IMR-90 (cell line): Measurements from ENCODE around the gene DUSP6. TPM values are rescaled to one million over a fixed set of nuclear protein-coding genes. Genes with fewer than 3 reads are reported as not detected.

Experiments
- ATAC-seq: fragments of 200-7000 bp; cut with Tn5 transposase; 2 replicates; pipeline ENCODE4 v1.9.1; 2020; ENCODE audit warnings: low read depth, mild to moderate bottlenecking, moderate library complexity
- BruUV-seq: library from RNA; stranded (reverse); fragments of 400-500 nt; replicated peaks from 2 replicates; lab custom pipeline; 2021; lab: Mats Ljungman, UMichigan
- CTCF ChIA-PET: fragments of 300-600 bp; formaldehyde crosslinking; extraction: SDS; loops from one replicate; lab custom pipeline; 2021; ENCODE audit warnings: antibody characterized with exemption; lab: Yijun Ruan, JAX
- POLR2A ChIA-PET: fragments of 300-600 bp; sonication (Branson Sonifier 250); formaldehyde crosslinking; loops from one replicate; lab custom pipeline; 2022; ENCODE audit warnings: antibody characterized with exemption; ENCODE audit not compliant: unreplicated experiment; lab: Charles Lee
- DNase-seq: peaks from one replicate; pipeline ENCODE4 v3.0.0; 2013
- H2AFZ ChIP-seq: replicated peaks from 2 replicates; pipeline ENCODE3; 2013; ENCODE audit warnings: low read length, mild to moderate bottlenecking; ENCODE audit not compliant: poor library complexity
- H2AK5ac ChIP-seq: 2 replicates; pipeline ENCODE4 v1.6.1; 2013; ENCODE audit warnings: low read depth, low read length, inconsistent platforms
- H2AK9ac ChIP-seq: replicated peaks from 2 replicates; pipeline ENCODE3; 2013; ENCODE audit warnings: mild to moderate bottlenecking, low read depth, low read length, moderate library complexity; ENCODE audit not compliant: poor library complexity
- H2BK120ac ChIP-seq: 2 replicates; pipeline ENCODE4 v1.6.1; 2013; ENCODE audit warnings: low read depth, low read length, inconsistent platforms
- H2BK15ac ChIP-seq: 3 replicates; pipeline ENCODE4 v1.6.1; 2013; ENCODE audit warnings: low read depth, low read length, inconsistent platforms
- H2BK20ac ChIP-seq: 2 replicates; pipeline ENCODE4 v1.6.1; 2013; ENCODE audit warnings: low read depth, mild to moderate bottlenecking, inconsistent platforms, low read length, moderate library complexity
- H2BK5ac ChIP-seq: 2 replicates; pipeline ENCODE4 v1.6.1; 2013; ENCODE audit warnings: mild to moderate bottlenecking, low read depth, low read length, inconsistent platforms; ENCODE audit not compliant: poor library complexity, severe bottlenecking
- H3K14ac ChIP-seq: replicated peaks from 2 replicates; pipeline ENCODE4 v1.6.1; 2013; ENCODE audit warnings: low read depth, low read length, inconsistent platforms
- H3K18ac ChIP-seq: 2 replicates; pipeline ENCODE4 v1.6.1; 2013; ENCODE audit warnings: low read depth, low read length, control low read depth
- H3K23ac ChIP-seq: 2 replicates; pipeline ENCODE4 v1.6.1; 2013; ENCODE audit warnings: low read depth, low read length, inconsistent platforms
- H3K27ac ChIP-seq: 2 replicates; pipeline ENCODE4 v1.5.1; 2013; ENCODE audit warnings: mild to moderate bottlenecking, control low read depth, low read length; ENCODE audit not compliant: insufficient read depth
- H3K27me3 ChIP-seq: 2 replicates; pipeline ENCODE4 v1.6.1; 2013; ENCODE audit warnings: low read length; ENCODE audit not compliant: control insufficient read depth, insufficient read depth
- H3K36me3 ChIP-seq: 2 replicates; pipeline ENCODE4 v1.6.1; 2013; ENCODE audit warnings: low read length, mixed read lengths; ENCODE audit not compliant: control insufficient read depth, insufficient read depth
- H3K4ac ChIP-seq: 2 replicates; pipeline ENCODE4 v1.6.1; 2013; ENCODE audit warnings: low read depth, low read length, inconsistent platforms
- H3K4me1 ChIP-seq: 2 replicates; pipeline ENCODE4 v1.6.1; 2013; ENCODE audit warnings: low read length, mixed read lengths; ENCODE audit not compliant: control insufficient read depth, insufficient read depth
- H3K4me2 ChIP-seq: 2 replicates; pipeline ENCODE4 v1.6.1; 2013; ENCODE audit warnings: low read depth, mild to moderate bottlenecking, control low read depth, low read length, moderate library complexity
- H3K4me3 ChIP-seq: 2 replicates; pipeline ENCODE4 v1.5.1; 2013; ENCODE audit warnings: low read depth, mild to moderate bottlenecking, control low read depth, low read length, moderate library complexity; ENCODE audit not compliant: insufficient read depth
- H3K56ac ChIP-seq: 2 replicates; pipeline ENCODE4 v1.6.1; 2013; ENCODE audit warnings: low read length, inconsistent platforms; ENCODE audit not compliant: insufficient read depth; ENCODE audit errors: extremely low read depth
- H3K79me1 ChIP-seq, 2 experiments: 2 replicates each; pipeline ENCODE4 v1.6.1; 2013; ENCODE audit warnings: low read length in 2 of 2, inconsistent platforms in 1 of 2, low read depth in 1 of 2
- H3K9ac ChIP-seq: 2 replicates; pipeline ENCODE4 v1.6.1; 2013; ENCODE audit warnings: low read depth, low read length, control low read depth
- H3K9me1 ChIP-seq: 2 replicates; pipeline ENCODE4 v1.6.1; 2013; ENCODE audit warnings: low read length, inconsistent platforms; ENCODE audit not compliant: insufficient read depth
- H3K9me3 ChIP-seq: 2 replicates; pipeline ENCODE4 v1.6.1; 2013; ENCODE audit warnings: low read length; ENCODE audit not compliant: control insufficient read depth, insufficient read depth
- H4K20me1 ChIP-seq: 2 replicates; pipeline ENCODE4 v1.6.1; 2013; ENCODE audit warnings: low read length, inconsistent platforms; ENCODE audit not compliant: insufficient read depth
- H4K5ac ChIP-seq: 2 replicates; pipeline ENCODE4 v1.6.1; 2013; ENCODE audit warnings: mild to moderate bottlenecking, low read depth, low read length, control low read depth
- H4K8ac ChIP-seq, 2 experiments: 2 replicates each; pipeline ENCODE4 v1.6.1; 2013; ENCODE audit warnings: low read depth in 2 of 2, low read length in 2 of 2, control low read depth in 1 of 2, inconsistent platforms in 1 of 2
- H4K91ac ChIP-seq: 2 replicates; pipeline ENCODE4 v1.6.1; 2013; ENCODE audit warnings: low read depth, low read length, inconsistent platforms; ENCODE audit not compliant: insufficient read depth
- NFE2L2 ChIP-seq: fragments of 150-350 bp; IDR thresholded peaks from 2 replicates; pipeline ENCODE4 v1.6.1; 2016; ENCODE audit warnings: low read depth, mild to moderate bottlenecking, low read length
- RFX5 ChIP-seq: IDR thresholded peaks from 2 replicates; pipeline ENCODE4 v1.8.0; 2012; ENCODE audit warnings: low read depth, mild to moderate bottlenecking, low read length, moderate library complexity
- SMC3 ChIP-seq: fragments of 150-350 bp; IDR thresholded peaks from 2 replicates; pipeline ENCODE4 v1.6.1; 2016; ENCODE audit warnings: low read depth, mild to moderate bottlenecking, antibody characterized with exemption, low read length, moderate library complexity
- WGBS, 2 experiments: methylation state at CpG; one replicate each; pipeline versions ENCODE4 v1.1.5 to v1.1.7; 2013; ENCODE audit warnings: missing lambda C conversion rate in 2 of 2; ENCODE audit not compliant: insufficient read length in 1 of 2; ENCODE audit errors: extremely low coverage in 2 of 2; 5-methylcytosine and 5-hydroxymethylcytosine counted together
- dilution Hi-C: fragments of 300-500 bp; cut with HindIII; formaldehyde crosslinking; loops from one replicate; pipeline ENCODE4 v1.14.3; 2018; ENCODE audit warnings: low sequenced_read_pairs; ENCODE audit not compliant: unreplicated experiment
- in situ Hi-C: fragments of 300-500 bp; cut with MboI; formaldehyde crosslinking; loops from 3 replicates; pipeline ENCODE4 v1.14.3; 2019; ENCODE audit warnings: low sequenced_read_pairs, inconsistent platforms, mixed read lengths
- intact Hi-C: fragments of 100-400 bp; cut with micrococcal nuclease; formaldehyde crosslinking; loops from 2 replicates; pipeline ENCODE4 v1.10.0; 2022
- polyA plus RNA-seq, 3 experiments: library from polyadenylated mRNA; depleted of rRNA; stranded (reverse); fragments of >200 nt; gene quantifications; 2 replicates each; pipeline ENCODE4 v1.2.3, GENCODE V29; 2012; ENCODE audit warnings: low replicate concordance in 1 of 3
- total RNA-seq: library from RNA; depleted of rRNA; stranded (reverse); fragments of >200 nt; gene quantifications from 2 replicates; pipeline ENCODE4 v1.2.3, GENCODE V29; 2012

The DUSP6 gene
- total and polyA plus RNA-seq, 2 of the 4 experiments (the other 2 are of a cell fraction) = 38.5 to 70.1 TPM

GRCh38 chr12:89376844-89377243 is 24.5 kb upstream of the DUSP6 start:
- in situ Hi-C loops (no loop called here), intact Hi-C loops (no loop called here), dilution Hi-C loops (no loop called here)
- Histone ChIP-seq H3K9me3 (no peaks in the 10 kb centered on the region), H2BK120ac (no peak overlapping the region), H2AFZ (no peak overlapping the region), H4K91ac (no peak overlapping the region; the same call in 1 of the 2 replicates), H2AK5ac (0 out of 2 replicates have a peak overlapping the region, but pooled peaks have one; percentile 26), H2BK20ac (no peak overlapping the region), H3K4me1 (peaks cover 14% of the 10 kb centered on the region), H3K56ac (no peak overlapping the region), H3K14ac (no peak overlapping the region), H2AK9ac (no peak overlapping the region), H3K23ac (no peak overlapping the region), H3K9ac (no peak overlapping the region), H3K27ac (no peak overlapping the region), H3K4me2 (no peak overlapping the region), H3K9me1 (peaks cover 13% of the 10 kb centered on the region), H2BK5ac (no peak overlapping the region), H3K4me3 (no peak overlapping the region), H4K8ac (no peak overlapping the region), H4K20me1 (no peaks in the 10 kb centered on the region), H2BK15ac (0 out of 3 replicates have a peak overlapping the region, but pooled peaks have one; percentile 66), H3K36me3 (no peaks in the 10 kb centered on the region), H3K18ac (no peak overlapping the region), H3K4ac (no peak overlapping the region), H3K27me3 (no peaks in the 10 kb centered on the region), H4K5ac (no peak overlapping the region), H3K79me1 (peaks cover 0 to 4% of the 10 kb centered on the region in 2 experiments; a peak in 3 of 4 replicates)
- ChIA-PET CTCF (interaction anchor here (0.7 kb wide), 1 partner anchor 150 kb away, joined by 3 read pairs; no protein-coding TSS in a partner anchor), POLR2A (no interaction called here)
- DNase-seq = no peak
- ATAC-seq = no peak
- no peak for TF ChIP-seq SMC3
- TF ChIP-seq RFX5 = no peak
- TF ChIP-seq NFE2L2 = no peak
- BruUV-seq = no TSS peak
- WGBS, 2 experiments = no CpG with 5 or more reads among the region's 2 CpGs
